OCI-LY3 (cell line): ENCODE results near the gene GHRHR.

Experiments used
- H2AFZ ChIP-seq: fragments of 200-600, 300-600 bp; shearing (Covaris generic); 2 replicates; pipeline ENCODE4 v1.6.0; 2014; ENCODE audit warnings: antibody characterized with exemption, low read depth, low read length
- H3K27ac ChIP-seq: fragments of 200-600, 300-600 bp; sonication (generic); 2 replicates; pipeline ENCODE4 v1.5.1; 2014; ENCODE audit warnings: mild to moderate bottlenecking, low read length, moderate library complexity, mixed read lengths
- H3K27me3 ChIP-seq: fragments of 200-600, 300-600 bp; sonication (generic); 2 replicates; pipeline ENCODE4 v1.6.1; 2014; ENCODE audit warnings: low read depth, low read length, mixed read lengths
- H3K36me3 ChIP-seq: fragments of 200-600, 300-600 bp; sonication (generic); replicated peaks from 2 replicates; pipeline ENCODE3; 2014; ENCODE audit warnings: low read depth, low read length, mixed read lengths
- H3K4me1 ChIP-seq: fragments of 300-600, 200-600 bp; sonication (generic); 2 replicates; pipeline ENCODE4 v1.6.1; 2014; ENCODE audit warnings: low read length, mixed read lengths
- H3K4me2 ChIP-seq: fragments of 200-600, 300-600 bp; sonication (generic); 2 replicates; pipeline ENCODE4 v1.6.1; 2014; ENCODE audit warnings: low read length, mixed read lengths
- H3K4me3 ChIP-seq: fragments of 300-600, 200-600 bp; sonication (generic); 2 replicates; pipeline ENCODE4 v1.5.1; 2014; ENCODE audit warnings: antibody characterized with exemption, mild to moderate bottlenecking, low read length, moderate library complexity
- H3K79me2 ChIP-seq: fragments of 300-600, 200-600 bp; shearing (Covaris generic); 2 replicates; pipeline ENCODE4 v1.6.1; 2014; ENCODE audit warnings: mild to moderate bottlenecking, low read length, mixed read lengths
- H3K9ac ChIP-seq: fragments of 300-600, 200-600 bp; shearing (Covaris generic); 2 replicates; pipeline ENCODE4 v1.6.0; 2014; ENCODE audit warnings: mild to moderate bottlenecking, low read length, moderate library complexity
- H3K9me3 ChIP-seq: fragments of 200-600, 300-600 bp; shearing (Covaris generic); 2 replicates; pipeline ENCODE4 v1.6.1; 2014; ENCODE audit warnings: low read length, mixed read lengths; ENCODE audit not compliant: insufficient read depth
- H4K20me1 ChIP-seq: fragments of 200-600, 300-600 bp; sonication (generic); 2 replicates; pipeline ENCODE4 v1.6.1; 2016; ENCODE audit warnings: low read length, mixed read lengths; ENCODE audit not compliant: insufficient read depth
- CTCF ChIP-seq: fragments of 200-600, 300-600 bp; sonication (generic); IDR thresholded peaks from 2 replicates; pipeline ENCODE4 v1.5.1; 2014; ENCODE audit warnings: antibody characterized with exemption, low read length, low read depth
- EZH2phosphoT487 ChIP-seq: fragments of 200-600 bp; shearing (Covaris generic); IDR thresholded peaks from 2 replicates; pipeline ENCODE4 v1.6.1; 2018; ENCODE audit warnings: antibody characterized with exemption, mixed run types, low read depth

Gene GHRHR

GRCh38 chr7:30923009-30923773 is 40.6 kb upstream of the GHRHR start:
- H3K36me3 ChIP-seq: no peaks in the 10 kb centered on the region
- TF ChIP-seq CTCF (no peak), EZH2phosphoT487 (no peak)
- no peak overlapping the region for H3K9ac ChIP-seq
- no peaks in the 10 kb centered on the region for H3K9me3 ChIP-seq
- H3K27me3 ChIP-seq: no peaks in the 10 kb centered on the region
- no peaks in the 10 kb centered on the region for H3K4me1 ChIP-seq
- no peaks in the 10 kb centered on the region for H4K20me1 ChIP-seq
- H3K79me2 ChIP-seq: no peaks in the 10 kb centered on the region
- no peak overlapping the region for H3K4me3 ChIP-seq
- no peak overlapping the region for H3K27ac ChIP-seq
- no peak overlapping the region for H2AFZ ChIP-seq
- H3K4me2 ChIP-seq: no peak overlapping the region

- TF ChIP-seq EZH2phosphoT487: no peak
- no peak for TF ChIP-seq CTCF
- H3K9ac ChIP-seq: no peak overlapping the region
These were observed 39.9 kb upstream of the GHRHR start for GRCh38 chr7:30923774-30924413.

DNA sequence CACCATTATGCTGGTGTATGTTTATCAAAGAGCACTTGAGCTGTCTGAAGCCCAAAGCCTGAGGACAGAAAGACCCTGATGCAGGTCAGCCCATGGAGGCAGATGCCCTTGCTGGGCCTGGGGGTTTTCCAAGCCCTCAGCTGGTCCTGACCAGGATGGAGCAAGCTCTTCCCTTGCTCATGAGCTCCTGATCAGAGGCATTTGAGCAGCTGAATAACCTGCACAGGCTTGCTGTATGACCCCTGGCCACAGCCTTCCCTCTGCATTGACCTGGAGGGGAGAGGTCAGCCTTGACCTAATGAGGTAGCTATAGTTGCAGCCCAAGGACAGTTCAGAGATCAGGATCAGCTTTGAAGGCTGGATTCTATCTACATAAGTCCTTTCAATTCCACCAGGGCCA is 39.1 kb upstream of the GHRHR start:
- Histone ChIP-seq H4K20me1 (no peaks in the 10 kb centered on the region), H3K27me3 (no peaks in the 10 kb centered on the region), H2AFZ (no peak overlapping the region), H3K4me1 (no peaks in the 10 kb centered on the region), H3K79me2 (no peaks in the 10 kb centered on the region), H3K36me3 (no peaks in the 10 kb centered on the region), H3K4me2 (no peak overlapping the region), H3K9me3 (no peaks in the 10 kb centered on the region), H3K9ac (no peak overlapping the region), H3K4me3 (no peak overlapping the region), H3K27ac (no peak overlapping the region)
- no peak for TF ChIP-seq CTCF
- no peak for TF ChIP-seq EZH2phosphoT487

More at GRCh38 chr7:30923774-30924413, 39.9 kb upstream of the GHRHR start:
- H3K27me3 ChIP-seq: no peaks in the 10 kb centered on the region
- no peaks in the 10 kb centered on the region for H3K36me3 ChIP-seq
- H2AFZ ChIP-seq: no peak overlapping the region
- no peak overlapping the region for H3K4me2 ChIP-seq
- H3K27ac ChIP-seq: no peak overlapping the region
- H3K4me1 ChIP-seq: no peaks in the 10 kb centered on the region
- H4K20me1 ChIP-seq: no peaks in the 10 kb centered on the region
- no peaks in the 10 kb centered on the region for H3K9me3 ChIP-seq
- no peaks in the 10 kb centered on the region for H3K79me2 ChIP-seq
- H3K4me3 ChIP-seq: no peak overlapping the region

- no peaks in the 10 kb centered on the region for H4K20me1 ChIP-seq
- no peaks in the 10 kb centered on the region for H3K9me3 ChIP-seq
- no peak overlapping the region for H3K4me2 ChIP-seq
- H3K4me3 ChIP-seq: no peak overlapping the region
- H3K79me2 ChIP-seq: no peaks in the 10 kb centered on the region
- H3K27ac ChIP-seq: no peak overlapping the region
- no peak for TF ChIP-seq EZH2phosphoT487
- no peak for TF ChIP-seq CTCF
- H3K4me1 ChIP-seq: no peaks in the 10 kb centered on the region
- H3K36me3 ChIP-seq: no peaks in the 10 kb centered on the region
- H2AFZ ChIP-seq: no peak overlapping the region
- no peak overlapping the region for H3K9ac ChIP-seq
- no peaks in the 10 kb centered on the region for H3K27me3 ChIP-seq
These were observed 38.6 kb upstream of the GHRHR start for GRCh38 chr7:30925117-30925516.
